ENCODE data around the gene CANT1. TPM values are rescaled to one million over a fixed set of nuclear protein-coding genes. Genes with fewer than 3 reads are reported as not detected.

CANT1 gene
- total and polyA plus RNA-seq, 4 donors = 6.2 to 20.0 (median 16.4) TPM

DNA sequence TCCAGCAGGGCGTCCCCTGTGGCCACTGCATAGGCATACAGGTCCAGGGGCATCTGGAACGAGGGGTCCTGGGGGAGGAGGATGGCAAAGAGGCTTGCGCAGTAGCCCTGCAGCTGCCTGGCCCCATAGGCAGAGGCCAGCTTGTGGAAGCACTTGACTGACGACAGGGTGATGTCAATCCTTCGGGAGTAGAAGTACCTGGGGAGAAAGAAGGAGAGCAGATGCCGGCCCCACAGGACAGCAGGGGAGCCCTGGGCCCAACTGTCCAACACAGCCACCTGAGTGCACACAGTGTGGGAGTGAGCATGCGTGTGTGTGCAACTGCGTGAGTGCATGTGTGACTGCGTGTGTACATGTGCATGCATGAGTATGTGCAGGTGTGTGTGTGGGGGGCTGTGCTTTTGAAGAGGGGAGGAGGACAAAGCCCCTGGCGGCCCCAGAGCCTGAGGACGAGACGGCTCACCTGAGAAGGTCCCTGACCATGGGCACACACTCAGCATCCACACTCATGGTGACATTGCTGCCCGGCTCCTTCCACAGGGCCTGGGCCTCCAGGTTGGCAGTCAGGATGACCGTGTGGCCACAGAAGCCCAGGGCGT is 37.0 kb downstream of the CANT1 start:
- Histone ChIP-seq H3K36me3 (ENCODE audit: control insufficient read depth in 4 of 4, insufficient read depth in 3 of 4, low read depth in 1 of 4, low read length in 3 of 4) (no peaks in the 10 kb centered on the region), H3K27ac (ENCODE audit: low read depth in 1 of 2, low read length in 2 of 2) (no peak overlapping the region), H3K4me3 (ENCODE audit: low read depth in 1 of 3, low read length in 3 of 3) (no peak overlapping the region), H3K9me3 (ENCODE audit: control insufficient read depth in 4 of 4, low read length in 3 of 4) (no peaks in the 10 kb centered on the region), H3K4me1 (ENCODE audit: control insufficient read depth in 4 of 4, insufficient read depth in 4 of 4, low read length in 3 of 4) (peaks cover 0 to 14% (median 6%) of the 10 kb centered on the region in 4 donors), H3K27me3 (ENCODE audit: control insufficient read depth in 4 of 4, insufficient read depth in 4 of 4, low read length in 3 of 4) (no peaks in the 10 kb centered on the region), H3K9ac (ENCODE audit: low read depth in 1 of 2, low read length in 2 of 2) (no peak overlapping the region)
- WGBS = 91% methylated on average over 15 of the region's 15 CpGs
- TF ChIP-seq FOXA1 (IDR thresholded peaks at IDR 0.05) = no peak
- no peak for TF ChIP-seq YY1 (IDR thresholded peaks at IDR 0.05)
- TF ChIP-seq, protein P1, sequence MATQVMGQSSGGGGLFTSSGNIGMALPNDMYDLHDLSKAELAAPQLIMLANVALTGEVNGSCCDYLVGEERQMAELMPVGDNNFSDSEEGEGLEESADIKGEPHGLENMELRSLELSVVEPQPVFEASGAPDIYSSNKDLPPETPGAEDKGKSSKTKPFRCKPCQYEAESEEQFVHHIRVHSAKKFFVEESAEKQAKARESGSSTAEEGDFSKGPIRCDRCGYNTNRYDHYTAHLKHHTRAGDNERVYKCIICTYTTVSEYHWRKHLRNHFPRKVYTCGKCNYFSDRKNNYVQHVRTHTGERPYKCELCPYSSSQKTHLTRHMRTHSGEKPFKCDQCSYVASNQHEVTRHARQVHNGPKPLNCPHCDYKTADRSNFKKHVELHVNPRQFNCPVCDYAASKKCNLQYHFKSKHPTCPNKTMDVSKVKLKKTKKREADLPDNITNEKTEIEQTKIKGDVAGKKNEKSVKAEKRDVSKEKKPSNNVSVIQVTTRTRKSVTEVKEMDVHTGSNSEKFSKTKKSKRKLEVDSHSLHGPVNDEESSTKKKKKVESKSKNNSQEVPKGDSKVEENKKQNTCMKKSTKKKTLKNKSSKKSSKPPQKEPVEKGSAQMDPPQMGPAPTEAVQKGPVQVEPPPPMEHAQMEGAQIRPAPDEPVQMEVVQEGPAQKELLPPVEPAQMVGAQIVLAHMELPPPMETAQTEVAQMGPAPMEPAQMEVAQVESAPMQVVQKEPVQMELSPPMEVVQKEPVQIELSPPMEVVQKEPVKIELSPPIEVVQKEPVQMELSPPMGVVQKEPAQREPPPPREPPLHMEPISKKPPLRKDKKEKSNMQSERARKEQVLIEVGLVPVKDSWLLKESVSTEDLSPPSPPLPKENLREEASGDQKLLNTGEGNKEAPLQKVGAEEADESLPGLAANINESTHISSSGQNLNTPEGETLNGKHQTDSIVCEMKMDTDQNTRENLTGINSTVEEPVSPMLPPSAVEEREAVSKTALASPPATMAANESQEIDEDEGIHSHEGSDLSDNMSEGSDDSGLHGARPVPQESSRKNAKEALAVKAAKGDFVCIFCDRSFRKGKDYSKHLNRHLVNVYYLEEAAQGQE (IDR thresholded peaks at IDR 0.05) = no peak
- TF ChIP-seq, protein P2, sequence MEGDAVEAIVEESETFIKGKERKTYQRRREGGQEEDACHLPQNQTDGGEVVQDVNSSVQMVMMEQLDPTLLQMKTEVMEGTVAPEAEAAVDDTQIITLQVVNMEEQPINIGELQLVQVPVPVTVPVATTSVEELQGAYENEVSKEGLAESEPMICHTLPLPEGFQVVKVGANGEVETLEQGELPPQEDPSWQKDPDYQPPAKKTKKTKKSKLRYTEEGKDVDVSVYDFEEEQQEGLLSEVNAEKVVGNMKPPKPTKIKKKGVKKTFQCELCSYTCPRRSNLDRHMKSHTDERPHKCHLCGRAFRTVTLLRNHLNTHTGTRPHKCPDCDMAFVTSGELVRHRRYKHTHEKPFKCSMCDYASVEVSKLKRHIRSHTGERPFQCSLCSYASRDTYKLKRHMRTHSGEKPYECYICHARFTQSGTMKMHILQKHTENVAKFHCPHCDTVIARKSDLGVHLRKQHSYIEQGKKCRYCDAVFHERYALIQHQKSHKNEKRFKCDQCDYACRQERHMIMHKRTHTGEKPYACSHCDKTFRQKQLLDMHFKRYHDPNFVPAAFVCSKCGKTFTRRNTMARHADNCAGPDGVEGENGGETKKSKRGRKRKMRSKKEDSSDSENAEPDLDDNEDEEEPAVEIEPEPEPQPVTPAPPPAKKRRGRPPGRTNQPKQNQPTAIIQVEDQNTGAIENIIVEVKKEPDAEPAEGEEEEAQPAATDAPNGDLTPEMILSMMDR (IDR thresholded peaks at IDR 0.05; ENCODE audit: low read depth, low read length, missing input control) = no peak
- no peak for TF ChIP-seq NR2F2 (IDR thresholded peaks at IDR 0.05)
- no peak for TF ChIP-seq SP1 (IDR thresholded peaks at IDR 0.05)
- no peak for TF ChIP-seq RAD21 (IDR thresholded peaks at IDR 0.05)
- TF ChIP-seq TAF1 (conservative IDR thresholded peaks at IDR 0.05) = no peak
- no peak for TF ChIP-seq HNF4G (IDR thresholded peaks at IDR 0.05)
- TF ChIP-seq, protein P3, sequence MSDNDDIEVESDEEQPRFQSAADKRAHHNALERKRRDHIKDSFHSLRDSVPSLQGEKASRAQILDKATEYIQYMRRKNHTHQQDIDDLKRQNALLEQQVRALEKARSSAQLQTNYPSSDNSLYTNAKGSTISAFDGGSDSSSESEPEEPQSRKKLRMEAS (IDR thresholded peaks at IDR 0.05) = no peak
- no peak for TF ChIP-seq RXRA (IDR thresholded peaks at IDR 0.05)
- TF ChIP-seq EGR1 (IDR thresholded peaks at IDR 0.05; ENCODE audit: low read depth in 2 of 2) = no peak
- TF ChIP-seq FOXA2 (IDR thresholded peaks at IDR 0.05) = no peak
- TF ChIP-seq, protein P4, sequence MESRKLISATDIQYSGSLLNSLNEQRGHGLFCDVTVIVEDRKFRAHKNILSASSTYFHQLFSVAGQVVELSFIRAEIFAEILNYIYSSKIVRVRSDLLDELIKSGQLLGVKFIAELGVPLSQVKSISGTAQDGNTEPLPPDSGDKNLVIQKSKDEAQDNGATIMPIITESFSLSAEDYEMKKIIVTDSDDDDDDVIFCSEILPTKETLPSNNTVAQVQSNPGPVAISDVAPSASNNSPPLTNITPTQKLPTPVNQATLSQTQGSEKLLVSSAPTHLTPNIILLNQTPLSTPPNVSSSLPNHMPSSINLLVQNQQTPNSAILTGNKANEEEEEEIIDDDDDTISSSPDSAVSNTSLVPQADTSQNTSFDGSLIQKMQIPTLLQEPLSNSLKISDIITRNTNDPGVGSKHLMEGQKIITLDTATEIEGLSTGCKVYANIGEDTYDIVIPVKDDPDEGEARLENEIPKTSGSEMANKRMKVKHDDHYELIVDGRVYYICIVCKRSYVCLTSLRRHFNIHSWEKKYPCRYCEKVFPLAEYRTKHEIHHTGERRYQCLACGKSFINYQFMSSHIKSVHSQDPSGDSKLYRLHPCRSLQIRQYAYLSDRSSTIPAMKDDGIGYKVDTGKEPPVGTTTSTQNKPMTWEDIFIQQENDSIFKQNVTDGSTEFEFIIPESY (IDR thresholded peaks at IDR 0.05) = no peak
- TF ChIP-seq, protein P5, sequence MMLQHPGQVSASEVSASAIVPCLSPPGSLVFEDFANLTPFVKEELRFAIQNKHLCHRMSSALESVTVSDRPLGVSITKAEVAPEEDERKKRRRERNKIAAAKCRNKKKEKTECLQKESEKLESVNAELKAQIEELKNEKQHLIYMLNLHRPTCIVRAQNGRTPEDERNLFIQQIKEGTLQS (IDR thresholded peaks at IDR 0.05) = no peak
- no peak for TF ChIP-seq GABPA (IDR thresholded peaks at IDR 0.05 in 1 of 2, conservative IDR thresholded peaks at IDR 0.05 in 1 of 2)
- TF ChIP-seq JUND (IDR thresholded peaks at IDR 0.05) = no peak
- no peak for TF ChIP-seq HNF4A (conservative IDR thresholded peaks at IDR 0.05)
- DNase-seq (ENCODE audit: low spot score) = no peak

All from liver (tissue), 9 donors.